ENCODE measurements around the gene TRPC1.
"Not testable (repeated sequence)": the region's sequence is repeated elsewhere in the genome, so short reads cannot be mapped to it uniquely, and the experiment has no call there.

Gene TRPC1

GRCh38 chr3:142723968-142724681 is at the start of gene TRPC1:
Gene TRPC1 (plus strand): TSS chr3:142724034. CDS start chr3:142724560, 526 bp downstream.
- peak; percentile 79 for DNase-seq

DNA sequence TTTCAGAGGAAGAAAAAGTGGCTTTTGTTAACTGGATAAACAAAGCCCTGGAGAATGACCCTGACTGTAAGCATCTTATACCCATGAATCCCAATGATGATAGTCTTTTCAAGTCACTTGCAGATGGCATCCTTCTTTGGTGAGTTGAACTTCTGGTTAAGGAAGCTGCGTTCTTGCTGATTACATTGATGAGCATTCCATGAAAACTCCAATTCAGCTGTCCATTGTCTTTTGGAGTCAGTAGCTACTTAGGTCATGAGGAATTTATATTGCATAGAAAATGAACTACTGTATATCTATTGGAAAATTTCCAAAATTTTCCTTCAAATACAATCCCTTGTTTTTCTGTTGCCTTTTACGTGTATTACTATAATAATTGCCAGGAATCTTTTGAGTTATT is 47.7 kb upstream of the TRPC1 start:
- DNase-seq, result no peak

- no peak for DNase-seq
Observed at GRCh38 chr3:142680710-142681109, 43.1 kb upstream of the TRPC1 start.

DNA sequence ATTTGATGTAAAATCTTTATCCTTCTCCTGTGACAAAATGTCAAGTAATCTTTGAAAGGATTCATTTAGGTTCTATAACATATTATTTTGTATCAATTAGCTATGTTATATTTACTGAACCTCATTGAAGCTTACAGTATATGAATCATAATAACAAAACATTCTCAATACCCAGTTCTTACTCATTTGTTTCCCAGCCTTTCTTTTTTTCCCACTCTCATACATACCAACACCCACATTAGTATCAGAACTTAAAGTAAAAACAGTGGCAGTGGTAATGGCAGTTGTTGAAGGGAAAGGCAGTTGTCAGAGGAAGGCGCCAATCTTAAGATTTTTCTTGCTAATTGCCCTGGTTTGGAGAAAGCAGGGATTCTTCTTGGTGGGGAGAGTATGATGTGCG is 33.2 kb upstream of the TRPC1 start:
- DNase-seq, result no peak

DNA sequence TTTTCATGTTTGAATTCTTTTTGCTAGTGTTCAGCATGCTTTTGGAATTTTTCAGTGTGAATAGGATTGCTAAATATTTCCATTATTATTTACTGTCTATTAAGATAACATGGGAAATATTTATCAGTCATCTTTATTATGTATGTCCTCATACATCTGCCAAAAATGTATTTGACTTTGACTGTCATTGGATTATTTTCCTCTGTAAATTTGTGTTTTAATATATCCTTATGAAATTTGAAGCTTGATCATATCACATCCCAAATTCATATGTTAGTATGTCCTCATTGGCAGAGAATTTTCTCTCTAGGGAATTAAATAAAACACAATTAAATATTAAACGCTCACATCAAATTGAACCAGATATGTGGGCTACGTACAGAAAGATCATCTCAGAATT is 32.3 kb upstream of the TRPC1 start:
- DNase-seq, result no peak

- no peak for DNase-seq
Observed at GRCh38 chr3:142693136-142693853, 30.5 kb upstream of the TRPC1 start.

- DNase-seq, result no peak
Observed at GRCh38 chr3:142694225-142694624, 29.6 kb upstream of the TRPC1 start.

DNA sequence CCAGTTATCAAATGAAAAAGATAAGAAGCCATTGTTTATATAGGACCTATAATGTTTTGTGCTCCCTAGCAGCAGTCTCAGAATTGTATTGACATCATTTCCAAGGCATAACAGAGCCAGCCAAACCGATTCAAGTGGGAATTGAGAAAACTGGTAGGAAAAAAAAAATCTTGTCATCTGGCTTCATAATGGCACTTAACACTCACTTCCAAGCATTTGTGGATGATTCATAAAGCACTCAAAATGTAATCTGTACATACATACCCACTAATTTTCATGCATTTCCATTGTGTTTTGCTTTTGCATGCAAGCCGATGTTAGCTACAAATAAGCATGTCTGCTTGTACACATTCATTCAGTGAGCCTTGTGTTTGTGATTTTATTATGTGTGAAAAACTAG is 18.6 kb upstream of the TRPC1 start:
- no peak for DNase-seq

DNA sequence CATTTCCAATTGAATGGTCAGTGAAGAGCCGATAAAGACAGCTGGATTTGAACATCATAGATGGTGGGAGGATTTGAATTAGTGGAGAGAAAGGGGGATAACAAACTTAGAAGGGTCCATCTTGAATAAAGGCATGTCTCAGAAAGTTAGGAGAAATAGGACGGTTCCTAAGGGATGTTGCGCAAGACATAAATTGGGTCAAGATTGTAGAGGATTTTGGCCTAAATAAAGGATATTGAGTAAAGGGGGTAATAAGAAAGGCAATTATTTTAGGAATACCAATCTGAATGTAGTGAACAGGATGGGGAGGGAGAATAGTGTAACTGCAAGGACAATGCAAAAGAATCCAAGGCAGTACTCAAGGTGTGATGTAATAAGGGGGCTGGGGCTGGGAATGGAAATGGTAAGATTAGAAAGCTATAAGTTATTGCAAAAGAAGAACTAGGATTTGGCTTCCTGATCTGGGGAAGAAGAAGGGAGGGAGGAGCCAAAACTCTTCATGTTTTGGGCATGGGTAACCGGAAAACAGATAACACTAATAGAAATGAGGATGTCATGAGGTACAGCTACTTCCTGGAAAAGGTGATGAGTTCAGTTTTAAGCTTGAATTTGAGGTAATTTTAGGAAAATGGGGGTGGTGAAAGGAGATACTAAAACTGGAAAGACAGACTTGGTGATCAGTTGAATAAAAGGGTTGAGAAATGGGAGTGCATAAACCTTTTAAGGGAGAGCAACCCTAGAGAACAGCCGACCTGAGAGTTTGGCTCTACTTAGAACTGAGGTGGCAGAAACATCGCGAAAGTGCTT is 17.3 kb upstream of the TRPC1 start:
- no peak for DNase-seq

DNA sequence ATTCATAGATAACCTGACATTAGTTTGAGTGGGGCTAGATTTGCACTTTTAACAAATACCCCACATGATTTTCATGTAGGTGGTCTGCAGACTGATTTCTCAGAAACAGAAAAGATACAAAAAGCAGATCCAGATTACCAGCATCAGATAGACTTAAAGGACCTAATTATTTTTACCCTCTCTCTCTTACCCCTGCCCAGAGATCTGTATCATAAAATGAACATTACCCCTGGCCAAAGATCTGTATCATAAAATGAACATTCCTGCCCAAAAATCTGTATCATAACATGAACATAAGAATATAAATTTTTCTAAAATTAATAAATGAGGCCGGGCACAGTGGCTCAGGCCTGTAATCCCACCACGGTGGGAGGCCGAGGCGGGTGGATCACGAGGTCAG is 14.6 kb upstream of the TRPC1 start:
- no peak for DNase-seq

DNA sequence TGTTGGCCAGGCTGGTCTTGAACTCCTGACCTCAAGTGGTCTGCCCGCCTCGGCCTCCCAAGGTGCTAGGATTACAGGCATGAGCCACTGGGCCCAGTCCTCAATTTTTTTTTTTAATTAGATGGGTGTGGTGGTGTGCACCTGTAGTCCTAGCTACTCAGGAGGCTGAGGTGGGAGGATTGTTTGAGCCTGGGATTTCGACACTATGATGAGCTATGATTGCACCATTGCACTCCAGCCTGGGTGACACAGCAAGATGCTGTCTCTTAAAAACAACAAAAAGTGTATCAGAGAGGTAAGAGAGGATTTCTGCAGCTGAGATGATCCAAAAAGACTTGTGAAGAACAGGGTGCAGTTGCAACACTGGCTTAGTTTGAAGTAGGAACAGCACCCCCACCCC is 9.0 kb upstream of the TRPC1 start:
- DNase-seq, result not testable (repeated sequence)

DNA sequence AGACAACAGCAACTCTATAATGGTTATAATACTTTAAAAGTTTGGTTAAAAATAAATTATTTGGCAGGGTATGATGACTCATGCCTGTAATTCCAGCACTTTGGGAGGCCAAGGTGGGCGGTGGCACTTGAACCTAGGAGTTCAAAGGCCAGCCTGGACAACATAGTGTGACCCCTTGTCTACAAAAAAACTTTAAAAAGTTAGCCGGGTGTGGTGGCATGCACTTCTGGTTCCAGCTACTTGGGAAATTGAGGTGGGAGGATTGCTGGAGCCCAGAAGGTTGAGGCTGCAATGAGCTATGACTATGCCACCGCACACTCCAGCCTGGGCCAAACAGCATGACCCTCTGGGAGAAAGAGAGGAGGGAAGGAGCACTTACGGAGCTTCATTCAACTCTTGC is 7.7 kb upstream of the TRPC1 start:
- no peak for DNase-seq

DNA sequence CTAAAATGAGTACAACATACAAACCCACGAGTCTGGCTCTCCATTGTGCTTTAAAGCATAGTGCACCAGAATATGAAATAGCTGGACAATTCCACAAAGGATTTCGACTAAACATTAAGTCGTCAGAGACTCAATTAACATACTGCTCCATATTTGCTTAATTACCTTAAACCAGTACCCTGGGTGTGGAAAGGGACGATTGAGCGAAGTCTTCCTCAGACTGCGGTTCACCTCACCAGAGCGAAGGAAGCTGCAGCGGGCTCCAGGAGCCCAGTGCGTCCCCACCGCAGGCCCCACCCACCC is 218 bp upstream of the TRPC1 start:
- DNase-seq, result no peak

- peak; percentile 1 for DNase-seq
Observed at GRCh38 chr3:142724682-142725356, 985 bp downstream of the TRPC1 start.

DNA sequence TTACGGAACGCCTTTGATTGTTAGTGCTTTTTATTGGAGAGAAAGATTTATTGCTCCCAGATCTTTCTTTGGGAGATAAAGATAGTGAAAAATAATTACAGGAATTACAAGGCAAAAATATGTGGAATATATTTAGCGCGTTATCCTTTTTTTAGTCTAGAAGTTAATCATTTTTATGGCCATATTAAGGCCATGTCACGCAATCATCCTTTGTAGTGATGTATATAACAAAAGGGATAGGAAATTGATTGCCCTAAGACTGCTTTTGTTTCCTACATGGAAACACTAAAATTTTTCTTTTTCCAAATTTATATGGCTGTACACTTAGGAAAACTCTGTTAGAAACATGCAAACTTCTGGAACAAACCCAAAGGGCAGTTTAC is 1.5 kb downstream of the TRPC1 start:
- no peak for DNase-seq

DNA sequence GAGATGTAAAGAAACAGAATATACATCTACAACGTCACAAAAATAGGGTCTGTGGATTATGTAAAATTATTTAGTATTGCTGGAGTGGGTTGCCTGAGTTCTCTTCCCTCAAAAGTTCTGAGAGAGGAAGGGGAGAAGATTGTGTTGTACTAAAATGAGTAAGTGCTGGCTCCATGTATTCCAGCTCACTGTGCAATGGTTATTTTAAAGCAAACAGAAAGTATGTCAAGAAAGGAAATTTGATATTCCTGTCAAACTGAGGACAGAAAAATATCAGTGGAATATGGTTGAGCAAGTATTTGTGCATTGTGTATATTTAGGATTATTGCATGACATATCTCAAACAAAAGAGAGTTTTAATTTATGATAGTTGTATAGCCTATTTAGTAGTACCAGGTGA is 2.2 kb downstream of the TRPC1 start:
- DNase-seq, result no peak

DNA sequence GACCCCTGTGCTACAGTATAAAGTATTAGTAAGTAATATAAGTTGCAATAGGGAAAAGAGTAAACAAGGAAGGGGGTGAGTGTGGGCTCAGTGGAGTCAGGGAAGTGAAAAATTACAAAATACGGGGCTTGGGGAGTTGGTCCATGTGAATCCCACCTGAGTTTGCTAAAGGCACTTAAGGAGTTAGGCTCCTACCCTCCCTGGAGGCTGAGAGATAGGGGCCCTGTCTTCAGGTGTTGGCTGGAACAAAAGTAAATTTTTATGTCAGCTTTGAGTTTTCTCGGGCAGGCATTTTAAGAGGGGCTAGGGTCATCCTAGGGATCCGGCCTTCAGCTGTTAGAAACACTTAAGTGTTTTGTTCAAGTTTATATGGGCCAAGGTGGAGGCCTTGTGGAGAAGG is 8.2 kb downstream of the TRPC1 start:
- DNase-seq, result no peak

DNA sequence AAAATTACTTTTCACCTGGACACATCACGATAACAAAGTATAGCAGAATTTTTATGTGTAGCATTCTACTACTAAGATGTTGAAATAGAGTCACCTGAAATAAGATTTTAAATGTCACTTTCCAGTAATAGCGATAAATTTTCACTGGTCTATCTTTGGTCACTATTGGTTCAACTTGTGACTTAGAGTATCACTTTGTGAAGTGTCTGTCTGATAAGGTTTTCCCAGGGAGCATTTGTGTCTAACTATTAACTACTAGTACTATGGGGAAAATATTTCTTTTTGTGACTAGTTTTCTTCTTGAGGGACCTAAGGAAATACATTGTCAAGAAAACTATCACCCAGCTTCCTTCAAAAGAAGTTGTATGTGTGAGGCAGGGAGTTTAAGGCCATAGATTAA is 11.0 kb downstream of the TRPC1 start:
- no peak for DNase-seq

GRCh38 chr3:142735462-142735861 is 11.6 kb downstream of the TRPC1 start:
- DNase-seq, result no peak

DNA sequence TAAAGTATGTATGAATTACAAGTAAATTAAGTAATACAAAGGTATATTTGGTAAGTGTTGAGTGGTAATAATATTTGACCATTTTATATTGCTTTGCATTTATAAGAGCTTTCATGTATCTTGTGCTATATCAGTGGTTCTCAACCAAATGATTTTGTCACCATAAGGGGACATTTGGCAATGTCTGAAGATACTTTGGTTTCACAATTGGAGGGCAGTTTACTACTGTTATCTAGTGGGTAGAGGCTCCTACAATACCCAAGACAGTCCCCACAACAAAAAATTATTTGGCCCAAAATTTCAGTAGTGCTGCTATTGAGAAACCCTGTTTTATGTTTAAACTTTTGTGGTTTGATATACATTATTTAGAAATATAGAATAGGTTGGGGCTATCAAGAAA is 14.6 kb downstream of the TRPC1 start:
- DNase-seq, result no peak

DNA sequence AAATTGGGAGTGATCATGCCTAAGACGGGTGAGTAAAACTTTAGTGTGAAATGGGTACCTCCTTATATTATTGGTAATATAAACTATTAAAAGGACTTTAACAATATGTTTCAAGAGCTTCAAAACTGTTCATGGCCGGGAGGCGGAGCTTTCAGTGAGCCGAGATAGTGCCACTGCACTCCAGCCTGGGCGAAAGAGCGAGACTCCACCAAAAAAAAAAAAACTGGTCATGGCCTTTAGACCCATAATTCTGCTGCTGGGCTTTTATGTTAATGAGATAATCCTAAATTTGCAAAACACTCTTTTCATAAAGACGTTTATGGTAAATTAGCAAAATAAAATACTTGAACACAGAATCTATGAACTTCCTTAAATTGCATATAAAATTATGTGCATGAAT is 22.8 kb downstream of the TRPC1 start:
- DNase-seq, result no peak

- not testable (repeated sequence) for DNase-seq
Observed at GRCh38 chr3:142750531-142750930, 26.7 kb downstream of the TRPC1 start.

DNA sequence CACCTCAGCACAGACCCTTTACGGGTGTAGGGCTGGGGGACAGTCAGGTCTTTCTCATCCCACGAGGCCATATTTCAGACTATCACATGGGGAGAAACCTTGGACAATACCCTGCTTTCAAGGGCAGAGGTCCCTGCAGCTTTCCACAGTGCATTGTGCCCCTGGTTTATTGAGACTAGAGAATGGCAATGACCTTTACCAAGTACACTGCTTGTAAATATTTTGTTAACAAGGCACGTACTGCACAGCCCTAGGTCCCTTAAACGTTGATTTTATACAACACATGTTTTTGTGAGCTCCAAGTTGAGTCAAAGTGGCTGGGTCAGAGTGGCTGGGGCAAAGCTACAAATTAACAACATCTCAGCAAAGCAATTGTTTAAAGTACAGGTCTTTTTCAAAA is 28.8 kb downstream of the TRPC1 start:
- DNase-seq, result not testable (repeated sequence)

- no peak for DNase-seq
Observed at GRCh38 chr3:142754494-142754893, 30.7 kb downstream of the TRPC1 start.
